ENCODE measurements around the gene EXOSC3.

GRCh38 chr9:37749129-37749528 is 35.7 kb downstream of the EXOSC3 start:
- TF ChIP-seq ZBTB7A (CRISPR knock-in tag; IDR thresholded peaks at IDR 0.05), result no peak
- no peak for TF ChIP-seq SNAPC4 (CRISPR knock-in tag; IDR thresholded peaks at IDR 0.05)
- TF ChIP-seq JUN (CRISPR knock-in tag; IDR thresholded peaks at IDR 0.05), result no peak
- no peak for TF ChIP-seq EP300 (IDR thresholded peaks at IDR 0.05; ENCODE audit: low read depth in 2 of 2, low read length in 2 of 2)
- no peak for TF ChIP-seq EP300 (CRISPR knock-in tag; IDR thresholded peaks at IDR 0.05; ENCODE audit: borderline replicate concordance)
- TF ChIP-seq JUND (CRISPR knock-in tag; IDR thresholded peaks at IDR 0.05), result no peak
- TF ChIP-seq FOXM1 (CRISPR knock-in tag; IDR thresholded peaks at IDR 0.05), result no peak
- no peak for TF ChIP-seq ZNF281 (CRISPR knock-in tag; IDR thresholded peaks at IDR 0.05; ENCODE audit: borderline replicate concordance)
- TF ChIP-seq ZNF512 (CRISPR knock-in tag; IDR thresholded peaks at IDR 0.05), result no peak
- no peak for TF ChIP-seq ZNF775 (CRISPR knock-in tag; IDR thresholded peaks at IDR 0.05; ENCODE audit: borderline replicate concordance)
- no peak for TF ChIP-seq HNRNPLL (IDR thresholded peaks at IDR 0.05; ENCODE audit: low read depth, low read length, poor library complexity, severe bottlenecking)
- no peak for TF ChIP-seq FOSL2 (CRISPR knock-in tag; IDR thresholded peaks at IDR 0.05)
- TF ChIP-seq FOXK1 (CRISPR knock-in tag; IDR thresholded peaks at IDR 0.05; ENCODE audit: borderline replicate concordance, low read depth), result no peak
- TF ChIP-seq ZFX (CRISPR knock-in tag; IDR thresholded peaks at IDR 0.05; ENCODE audit: low read depth), result no peak
- no peak for TF ChIP-seq BCL6 (CRISPR knock-in tag; IDR thresholded peaks at IDR 0.05)
